WTC11 (cell line): ENCODE data around the gene TMEM179.

Source experiments
- CREB1 ChIP-seq: sonication (generic); formaldehyde crosslinking; IDR thresholded peaks from 2 replicates; pipeline ENCODE4 v1.8.0; 2023; ENCODE audit warnings: mild to moderate bottlenecking, missing genetic modification reagents
- GABPB1 ChIP-seq: sonication (generic); formaldehyde crosslinking; IDR thresholded peaks from 2 replicates; pipeline ENCODE4 v1.8.1; 2023; ENCODE audit warnings: mild to moderate bottlenecking, missing genetic modification reagents
- TF ChIP-seq, protein P1 (sequence below): fragments of 200-600 bp; IDR thresholded peaks from 2 replicates; pipeline ENCODE4 v1.8.0; 2022; ENCODE audit warnings: antibody characterized with exemption

DNA sequence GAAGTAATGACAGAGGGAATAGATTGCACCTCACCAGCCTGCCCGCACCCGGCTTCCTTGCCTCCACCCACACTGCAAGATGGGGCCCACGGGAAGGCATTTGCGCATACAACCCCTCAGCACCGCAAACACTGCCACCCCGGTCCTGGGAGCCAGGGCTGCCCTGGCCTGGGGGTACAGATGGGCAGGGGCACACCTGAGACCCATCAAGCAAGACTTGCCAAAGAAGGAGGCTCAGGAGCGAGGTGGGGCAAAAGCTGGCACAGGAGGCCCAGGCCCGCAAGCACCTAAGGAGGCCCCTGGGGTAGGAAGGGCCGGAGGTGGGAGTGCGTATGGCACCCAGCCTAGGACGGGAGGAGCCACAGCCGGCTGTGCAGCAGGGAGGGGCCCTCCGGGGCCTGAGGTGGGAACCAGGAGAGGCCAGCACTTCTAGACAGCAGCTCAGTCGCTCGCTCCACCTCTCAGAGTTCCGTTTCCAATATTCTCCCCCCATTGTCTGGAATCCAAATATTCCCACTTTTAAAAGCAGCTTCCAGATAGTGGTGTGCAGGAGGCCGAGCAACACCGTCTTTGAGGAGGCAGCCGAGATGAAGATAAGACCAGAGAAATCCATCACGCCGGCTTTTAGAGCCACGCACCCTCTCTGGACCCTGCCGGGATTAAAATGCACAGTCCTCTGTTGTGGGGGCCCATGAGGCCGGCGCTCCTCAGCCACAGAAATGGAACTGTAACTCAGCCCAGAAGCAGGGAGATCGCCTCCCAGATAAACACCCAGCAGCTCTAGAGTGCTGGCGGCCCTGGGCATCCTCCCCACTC, 37.2 kb downstream of the TMEM179 start:
- TF ChIP-seq, protein P1, sequence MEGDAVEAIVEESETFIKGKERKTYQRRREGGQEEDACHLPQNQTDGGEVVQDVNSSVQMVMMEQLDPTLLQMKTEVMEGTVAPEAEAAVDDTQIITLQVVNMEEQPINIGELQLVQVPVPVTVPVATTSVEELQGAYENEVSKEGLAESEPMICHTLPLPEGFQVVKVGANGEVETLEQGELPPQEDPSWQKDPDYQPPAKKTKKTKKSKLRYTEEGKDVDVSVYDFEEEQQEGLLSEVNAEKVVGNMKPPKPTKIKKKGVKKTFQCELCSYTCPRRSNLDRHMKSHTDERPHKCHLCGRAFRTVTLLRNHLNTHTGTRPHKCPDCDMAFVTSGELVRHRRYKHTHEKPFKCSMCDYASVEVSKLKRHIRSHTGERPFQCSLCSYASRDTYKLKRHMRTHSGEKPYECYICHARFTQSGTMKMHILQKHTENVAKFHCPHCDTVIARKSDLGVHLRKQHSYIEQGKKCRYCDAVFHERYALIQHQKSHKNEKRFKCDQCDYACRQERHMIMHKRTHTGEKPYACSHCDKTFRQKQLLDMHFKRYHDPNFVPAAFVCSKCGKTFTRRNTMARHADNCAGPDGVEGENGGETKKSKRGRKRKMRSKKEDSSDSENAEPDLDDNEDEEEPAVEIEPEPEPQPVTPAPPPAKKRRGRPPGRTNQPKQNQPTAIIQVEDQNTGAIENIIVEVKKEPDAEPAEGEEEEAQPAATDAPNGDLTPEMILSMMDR, result no peak
- TF ChIP-seq GABPB1 (no peak), CREB1 (CRISPR knock-in tag) (no peak)
